Nasal cavity respiratory epithelium epithelial cell of viscerocranial mucosa (primary cell): ENCODE results near the gene OR9I1. TPM values are rescaled to one million over a fixed set of nuclear protein-coding genes. Genes with fewer than 3 reads are reported as not detected.

Experiments used
- total RNA-seq: library from RNA; depleted of rRNA; stranded (reverse); fragments of >200 nt; gene quantifications from 2 replicates; pipeline ENCODE4 v1.2.3, GENCODE V29; 2014

OR9I1 gene, protein sequence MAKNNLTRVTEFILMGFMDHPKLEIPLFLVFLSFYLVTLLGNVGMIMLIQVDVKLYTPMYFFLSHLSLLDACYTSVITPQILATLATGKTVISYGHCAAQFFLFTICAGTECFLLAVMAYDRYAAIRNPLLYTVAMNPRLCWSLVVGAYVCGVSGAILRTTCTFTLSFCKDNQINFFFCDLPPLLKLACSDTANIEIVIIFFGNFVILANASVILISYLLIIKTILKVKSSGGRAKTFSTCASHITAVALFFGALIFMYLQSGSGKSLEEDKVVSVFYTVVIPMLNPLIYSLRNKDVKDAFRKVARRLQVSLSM
- total RNA-seq = not detected in 2 replicates

DNA sequence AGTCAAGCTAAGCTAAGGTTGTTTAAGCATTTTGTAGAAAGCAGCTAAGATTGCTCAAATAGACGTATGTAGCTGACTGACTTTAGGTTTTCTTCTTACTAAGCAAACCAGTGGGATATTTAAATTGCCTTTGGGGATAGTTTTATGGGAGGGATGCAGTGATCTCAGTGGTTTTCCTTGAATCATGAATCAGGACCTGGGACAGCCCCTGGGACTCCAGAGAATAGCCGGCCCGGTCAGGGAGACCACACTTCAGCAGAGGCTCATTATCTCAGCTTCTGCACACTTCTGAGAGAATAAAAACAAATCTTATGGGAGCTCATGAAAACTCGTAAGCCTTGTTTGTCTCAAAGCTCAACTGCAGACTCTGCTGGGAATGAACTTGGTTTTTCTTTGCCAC, at the start of gene OR9I1:
Gene OR9I1, minus strand, starts transcription at position 62 of the 400 bp plus-strand sequence. CDS start 6,086 bp downstream, outside the sequence.

Other genes with a start within 250 kb of the OR9I1 start
- not detected in 2 replicates for gene OR9Q1, start 101.6 kb downstream of the OR9I1 start, total RNA-seq
- not detected in 2 replicates for gene OR6Q1, start 94.6 kb downstream of the OR9I1 start, total RNA-seq
- gene OR9Q2, start 63.5 kb upstream of the OR9I1 start, total RNA-seq = not detected in 2 replicates
- gene OR1S2, start 78.6 kb upstream of the OR9I1 start, total RNA-seq = not detected in 2 replicates
- not detected in 2 replicates for gene OR1S1, start 87.2 kb upstream of the OR9I1 start, total RNA-seq
- not detected in 2 replicates for gene OR10Q1, start 103.4 kb upstream of the OR9I1 start, total RNA-seq
- gene OR10W1, start 142.7 kb upstream of the OR9I1 start, total RNA-seq = not detected in 2 replicates
- not detected in 2 replicates for gene OR5B17, start 233.5 kb upstream of the OR9I1 start, total RNA-seq